ENCODE data around the gene MAP7.
"Not testable (repeated sequence)": the region's sequence is repeated elsewhere in the genome, so short reads cannot be mapped to it uniquely, and the experiment has no call there.

MAP7 gene

GRCh38 chr6:136382676-136383252, 167.5 kb downstream of the MAP7 start:
- Histone ChIP-seq H3K9me3 (ENCODE audit: control insufficient read depth, insufficient read depth, low read depth, low read length) (no peaks in the 10 kb centered on the region), H3K27me3 (ENCODE audit: control insufficient read depth, insufficient read depth, low read length) (no peaks in the 10 kb centered on the region), H3K27ac (ENCODE audit: low read depth, low read length) (no peak overlapping the region), H3K4me1 (ENCODE audit: control insufficient read depth, insufficient read depth, low read length) (no peaks in the 10 kb centered on the region), H3K36me3 (ENCODE audit: control insufficient read depth, insufficient read depth, low read length) (peaks cover under 1% of the 10 kb centered on the region; the same call in 1 of the 2 replicates), H3K4me3 (ENCODE audit: low read depth, low read length) (no peak overlapping the region), H3K9ac (ENCODE audit: low read length) (no peak overlapping the region)

DNA sequence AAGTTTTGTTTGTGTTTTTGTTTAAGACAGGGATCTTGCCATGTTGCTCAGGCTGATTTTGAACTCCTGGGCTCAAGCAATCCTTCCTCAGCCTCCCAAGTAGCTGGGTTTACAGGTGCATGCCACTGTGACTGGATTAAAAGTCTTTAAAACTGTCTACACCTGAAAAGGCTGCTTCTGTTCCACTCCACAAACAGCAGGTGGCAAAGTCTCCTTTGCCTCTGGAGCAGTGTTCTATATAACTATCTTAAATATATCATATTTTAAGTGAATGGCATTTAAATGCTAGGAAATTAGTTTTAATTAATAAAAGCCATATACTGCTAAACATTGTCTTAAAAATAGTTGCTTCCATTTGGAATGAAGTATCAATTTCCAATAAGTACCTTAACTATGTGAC, 171.3 kb downstream of the MAP7 start:
- Histone ChIP-seq H3K9me3 (ENCODE audit: control insufficient read depth, insufficient read depth, low read depth, low read length) (no peaks in the 10 kb centered on the region), H3K4me1 (ENCODE audit: control insufficient read depth, insufficient read depth, low read length) (no peaks in the 10 kb centered on the region), H3K27me3 (ENCODE audit: control insufficient read depth, insufficient read depth, low read length) (no peaks in the 10 kb centered on the region), H3K4me3 (ENCODE audit: low read depth, low read length) (no peak overlapping the region), H3K9ac (ENCODE audit: low read length) (no peak overlapping the region), H3K27ac (ENCODE audit: low read depth, low read length) (no peak overlapping the region), H3K36me3 (ENCODE audit: control insufficient read depth, insufficient read depth, low read length) (peaks cover 5% of the 10 kb centered on the region; the same call in 1 of the 2 replicates)

DNA sequence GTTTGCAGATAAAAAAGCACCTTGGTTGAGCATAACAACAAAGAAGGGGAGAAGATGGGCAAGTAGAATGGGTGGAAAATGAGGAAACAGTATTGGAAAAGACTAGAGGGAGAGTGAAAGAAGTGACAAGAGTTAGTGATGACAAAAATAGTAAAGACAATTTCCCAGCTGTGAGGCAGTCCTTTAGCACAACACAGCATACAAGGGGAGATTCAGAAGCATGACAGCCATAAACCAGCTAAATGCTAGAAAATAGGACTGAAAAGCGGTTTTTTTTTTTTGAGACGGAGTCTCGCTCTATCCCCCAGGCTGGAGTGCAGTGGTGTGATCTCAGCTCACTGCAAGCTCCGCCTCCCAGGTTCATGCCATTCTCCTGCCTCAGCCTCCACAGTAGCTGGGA, 174.4 kb downstream of the MAP7 start:
- not testable (repeated sequence) for H3K9ac ChIP-seq (ENCODE audit: low read length); H3K4me3 ChIP-seq (ENCODE audit: low read depth, low read length); H3K9me3 ChIP-seq (ENCODE audit: control insufficient read depth, insufficient read depth, low read depth, low read length); H3K36me3 ChIP-seq (ENCODE audit: control insufficient read depth, insufficient read depth, low read length); H3K27me3 ChIP-seq (ENCODE audit: control insufficient read depth, insufficient read depth, low read length); H3K27ac ChIP-seq (ENCODE audit: low read depth, low read length); H3K4me1 ChIP-seq (ENCODE audit: control insufficient read depth, insufficient read depth, low read length)

DNA sequence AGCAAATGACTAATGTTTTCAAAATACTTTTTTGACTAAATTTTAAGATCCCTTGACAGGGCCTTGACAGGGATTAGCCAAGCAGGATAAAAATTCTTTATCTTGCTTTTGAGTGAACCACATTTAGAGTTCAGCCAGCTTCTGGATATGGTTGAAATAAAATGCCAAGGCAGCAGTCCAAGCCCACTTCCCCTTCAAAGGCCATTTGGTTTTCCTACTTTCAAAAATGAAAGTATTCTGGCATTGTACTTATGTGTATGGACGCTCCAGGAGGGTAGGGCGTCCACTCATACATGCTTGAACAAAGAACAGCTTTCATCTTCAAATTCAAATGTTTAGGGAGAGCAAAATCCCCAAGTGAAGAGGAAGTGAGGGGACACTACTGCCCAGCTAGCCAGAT, 178.3 kb downstream of the MAP7 start:
- H3K27ac ChIP-seq (ENCODE audit: low read depth, low read length), result no peak overlapping the region
- H3K4me3 ChIP-seq (ENCODE audit: low read depth, low read length), result no peak overlapping the region
- no peaks in the 10 kb centered on the region for H3K4me1 ChIP-seq (ENCODE audit: control insufficient read depth, insufficient read depth, low read length)
- no peak overlapping the region for H3K9ac ChIP-seq (ENCODE audit: low read length)
- no peaks in the 10 kb centered on the region for H3K9me3 ChIP-seq (ENCODE audit: control insufficient read depth, insufficient read depth, low read depth, low read length)
- no peaks in the 10 kb centered on the region for H3K27me3 ChIP-seq (ENCODE audit: control insufficient read depth, insufficient read depth, low read length)
- H3K36me3 ChIP-seq (ENCODE audit: control insufficient read depth, insufficient read depth, low read length), result no peaks in the 10 kb centered on the region; the same call in 1 of the 2 replicates

- Histone ChIP-seq H3K4me3 (ENCODE audit: low read depth, low read length) (no peak overlapping the region), H3K36me3 (ENCODE audit: control insufficient read depth, insufficient read depth, low read length) (no peaks in the 10 kb centered on the region; the same call in 1 of the 2 replicates), H3K27me3 (ENCODE audit: control insufficient read depth, insufficient read depth, low read length) (no peaks in the 10 kb centered on the region), H3K9ac (ENCODE audit: low read length) (no peak overlapping the region), H3K9me3 (ENCODE audit: control insufficient read depth, insufficient read depth, low read depth, low read length) (no peaks in the 10 kb centered on the region), H3K4me1 (ENCODE audit: control insufficient read depth, insufficient read depth, low read length) (no peaks in the 10 kb centered on the region), H3K27ac (ENCODE audit: low read depth, low read length) (no peak overlapping the region)
These were observed 179.1 kb downstream of the MAP7 start for GRCh38 chr6:136370988-136371728.

- Histone ChIP-seq H3K27me3 (ENCODE audit: control insufficient read depth, insufficient read depth, low read length) (no peaks in the 10 kb centered on the region), H3K9ac (ENCODE audit: low read length) (no peak overlapping the region), H3K36me3 (ENCODE audit: control insufficient read depth, insufficient read depth, low read length) (peaks cover 29% of the 10 kb centered on the region), H3K27ac (ENCODE audit: low read depth, low read length) (no peak overlapping the region), H3K9me3 (ENCODE audit: control insufficient read depth, insufficient read depth, low read depth, low read length) (no peaks in the 10 kb centered on the region), H3K4me3 (ENCODE audit: low read depth, low read length) (no peak overlapping the region), H3K4me1 (ENCODE audit: control insufficient read depth, insufficient read depth, low read length) (no peaks in the 10 kb centered on the region)
These were observed 184.4 kb downstream of the MAP7 start for GRCh38 chr6:136365776-136366354.

- Histone ChIP-seq H3K4me3 (ENCODE audit: low read depth, low read length) (no peak overlapping the region), H3K27me3 (ENCODE audit: control insufficient read depth, insufficient read depth, low read length) (no peaks in the 10 kb centered on the region), H3K4me1 (ENCODE audit: control insufficient read depth, insufficient read depth, low read length) (no peaks in the 10 kb centered on the region), H3K36me3 (ENCODE audit: control insufficient read depth, insufficient read depth, low read length) (peaks cover 33% of the 10 kb centered on the region), H3K9ac (ENCODE audit: low read length) (no peak overlapping the region), H3K9me3 (ENCODE audit: control insufficient read depth, insufficient read depth, low read depth, low read length) (no peaks in the 10 kb centered on the region), H3K27ac (ENCODE audit: low read depth, low read length) (no peak overlapping the region)
These were observed 187.5 kb downstream of the MAP7 start for GRCh38 chr6:136362421-136363356.

GRCh38 chr6:136361787-136362186, 188.4 kb downstream of the MAP7 start:
- H3K4me1 ChIP-seq (ENCODE audit: control insufficient read depth, insufficient read depth, low read length), result no peaks in the 10 kb centered on the region
- no peaks in the 10 kb centered on the region for H3K9me3 ChIP-seq (ENCODE audit: control insufficient read depth, insufficient read depth, low read depth, low read length)
- no peak overlapping the region for H3K4me3 ChIP-seq (ENCODE audit: low read depth, low read length)
- no peak overlapping the region for H3K27ac ChIP-seq (ENCODE audit: low read depth, low read length)
- H3K27me3 ChIP-seq (ENCODE audit: control insufficient read depth, insufficient read depth, low read length), result no peaks in the 10 kb centered on the region
- no peak overlapping the region for H3K9ac ChIP-seq (ENCODE audit: low read length)
- peaks cover 33% of the 10 kb centered on the region for H3K36me3 ChIP-seq (ENCODE audit: control insufficient read depth, insufficient read depth, low read length)

DNA sequence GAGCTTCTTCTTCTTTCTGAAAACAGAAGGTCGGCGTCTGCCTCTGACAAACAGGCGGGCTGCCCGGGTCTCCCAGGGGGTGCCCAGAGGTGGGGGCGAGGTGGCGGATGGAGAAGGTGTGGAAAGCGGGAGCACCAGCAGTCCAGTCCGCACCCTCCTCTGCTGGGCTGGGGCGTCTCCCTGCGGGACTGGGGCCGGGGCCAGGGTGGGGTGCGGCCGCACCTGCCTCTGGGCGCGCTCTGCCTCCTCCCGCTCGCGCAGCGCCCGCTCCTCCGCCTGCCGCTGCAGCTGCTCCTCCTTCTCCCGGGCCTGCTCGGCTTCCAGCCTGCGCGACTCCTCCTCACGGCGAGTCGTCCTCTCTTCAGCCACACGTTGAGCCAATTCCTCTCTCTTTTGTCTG, 189.4 kb downstream of the MAP7 start:
- Histone ChIP-seq H3K9me3 (ENCODE audit: control insufficient read depth, insufficient read depth, low read depth, low read length) (no peaks in the 10 kb centered on the region), H3K36me3 (ENCODE audit: control insufficient read depth, insufficient read depth, low read length) (peaks cover 41% of the 10 kb centered on the region), H3K27me3 (ENCODE audit: control insufficient read depth, insufficient read depth, low read length) (no peaks in the 10 kb centered on the region), H3K9ac (ENCODE audit: low read length) (no peak overlapping the region), H3K27ac (ENCODE audit: low read depth, low read length) (no peak overlapping the region), H3K4me1 (ENCODE audit: control insufficient read depth, insufficient read depth, low read length) (no peaks in the 10 kb centered on the region), H3K4me3 (ENCODE audit: low read depth, low read length) (no peak overlapping the region)

GRCh38 chr6:136359851-136360250, 190.4 kb downstream of the MAP7 start:
- no peaks in the 10 kb centered on the region for H3K9me3 ChIP-seq (ENCODE audit: control insufficient read depth, insufficient read depth, low read depth, low read length)
- no peak overlapping the region for H3K9ac ChIP-seq (ENCODE audit: low read length)
- peaks cover 40% of the 10 kb centered on the region for H3K36me3 ChIP-seq (ENCODE audit: control insufficient read depth, insufficient read depth, low read length)
- H3K4me1 ChIP-seq (ENCODE audit: control insufficient read depth, insufficient read depth, low read length), result no peaks in the 10 kb centered on the region
- H3K27me3 ChIP-seq (ENCODE audit: control insufficient read depth, insufficient read depth, low read length), result no peaks in the 10 kb centered on the region
- no peak overlapping the region for H3K4me3 ChIP-seq (ENCODE audit: low read depth, low read length)
- H3K27ac ChIP-seq (ENCODE audit: low read depth, low read length), result no peak overlapping the region

Data from HUES6 (cell line).